ENCODE data around the gene TSC22D4.
"Not testable (repeated sequence)": the region's sequence is repeated elsewhere in the genome, so short reads cannot be mapped to it uniquely, and the experiment has no call there.

Gene TSC22D4

DNA sequence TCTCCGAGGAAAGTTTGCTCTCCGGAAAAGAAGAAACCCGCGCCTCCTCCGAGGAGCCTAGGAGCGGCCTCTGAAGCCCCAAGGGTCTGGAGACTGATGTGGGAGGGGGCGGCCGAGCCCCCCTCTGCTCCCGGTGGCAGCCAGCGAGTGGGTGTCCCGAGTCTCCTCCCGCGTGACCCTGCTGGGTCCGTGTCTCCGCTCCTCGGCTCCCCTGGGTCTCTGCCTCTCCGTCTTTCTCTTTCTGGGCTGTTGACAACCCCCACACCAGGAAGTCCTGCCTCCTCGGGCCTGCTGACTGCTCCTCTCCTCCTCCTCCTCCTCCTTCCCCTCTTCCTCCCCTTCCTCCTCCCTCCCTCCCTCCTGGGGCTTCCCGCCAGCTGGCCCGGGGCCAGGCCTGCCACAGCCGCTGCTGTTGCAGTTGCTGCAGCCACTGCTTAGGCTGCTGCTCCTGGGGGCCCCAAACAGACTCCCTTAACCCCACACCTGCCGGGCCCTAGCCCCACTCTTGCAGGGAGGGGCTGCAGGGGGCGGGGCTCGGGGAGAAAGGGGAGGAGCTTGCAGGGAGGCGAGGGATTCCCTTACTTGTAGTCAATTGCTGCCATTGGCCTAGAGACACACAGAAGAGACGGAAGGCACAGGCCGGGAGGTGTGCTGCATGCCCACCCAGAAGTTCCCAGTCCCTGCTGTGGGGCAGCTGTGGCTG lies at the start of gene TSC22D4:
Gene TSC22D4 (minus strand): TSS at position 257 of the 703 bp plus-strand sequence. CDS start 1,176 bp downstream, outside the sequence.
- H3K4me3 ChIP-seq (ENCODE audit: low read depth, low read length), result peak within 1 kb of the TSS; percentile 81
- TF ChIP-seq, protein P1, sequence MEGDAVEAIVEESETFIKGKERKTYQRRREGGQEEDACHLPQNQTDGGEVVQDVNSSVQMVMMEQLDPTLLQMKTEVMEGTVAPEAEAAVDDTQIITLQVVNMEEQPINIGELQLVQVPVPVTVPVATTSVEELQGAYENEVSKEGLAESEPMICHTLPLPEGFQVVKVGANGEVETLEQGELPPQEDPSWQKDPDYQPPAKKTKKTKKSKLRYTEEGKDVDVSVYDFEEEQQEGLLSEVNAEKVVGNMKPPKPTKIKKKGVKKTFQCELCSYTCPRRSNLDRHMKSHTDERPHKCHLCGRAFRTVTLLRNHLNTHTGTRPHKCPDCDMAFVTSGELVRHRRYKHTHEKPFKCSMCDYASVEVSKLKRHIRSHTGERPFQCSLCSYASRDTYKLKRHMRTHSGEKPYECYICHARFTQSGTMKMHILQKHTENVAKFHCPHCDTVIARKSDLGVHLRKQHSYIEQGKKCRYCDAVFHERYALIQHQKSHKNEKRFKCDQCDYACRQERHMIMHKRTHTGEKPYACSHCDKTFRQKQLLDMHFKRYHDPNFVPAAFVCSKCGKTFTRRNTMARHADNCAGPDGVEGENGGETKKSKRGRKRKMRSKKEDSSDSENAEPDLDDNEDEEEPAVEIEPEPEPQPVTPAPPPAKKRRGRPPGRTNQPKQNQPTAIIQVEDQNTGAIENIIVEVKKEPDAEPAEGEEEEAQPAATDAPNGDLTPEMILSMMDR (IDR thresholded peaks at IDR 0.05; ENCODE audit: borderline replicate concordance, insufficient read depth, low read depth, low read length), result no peak

DNA sequence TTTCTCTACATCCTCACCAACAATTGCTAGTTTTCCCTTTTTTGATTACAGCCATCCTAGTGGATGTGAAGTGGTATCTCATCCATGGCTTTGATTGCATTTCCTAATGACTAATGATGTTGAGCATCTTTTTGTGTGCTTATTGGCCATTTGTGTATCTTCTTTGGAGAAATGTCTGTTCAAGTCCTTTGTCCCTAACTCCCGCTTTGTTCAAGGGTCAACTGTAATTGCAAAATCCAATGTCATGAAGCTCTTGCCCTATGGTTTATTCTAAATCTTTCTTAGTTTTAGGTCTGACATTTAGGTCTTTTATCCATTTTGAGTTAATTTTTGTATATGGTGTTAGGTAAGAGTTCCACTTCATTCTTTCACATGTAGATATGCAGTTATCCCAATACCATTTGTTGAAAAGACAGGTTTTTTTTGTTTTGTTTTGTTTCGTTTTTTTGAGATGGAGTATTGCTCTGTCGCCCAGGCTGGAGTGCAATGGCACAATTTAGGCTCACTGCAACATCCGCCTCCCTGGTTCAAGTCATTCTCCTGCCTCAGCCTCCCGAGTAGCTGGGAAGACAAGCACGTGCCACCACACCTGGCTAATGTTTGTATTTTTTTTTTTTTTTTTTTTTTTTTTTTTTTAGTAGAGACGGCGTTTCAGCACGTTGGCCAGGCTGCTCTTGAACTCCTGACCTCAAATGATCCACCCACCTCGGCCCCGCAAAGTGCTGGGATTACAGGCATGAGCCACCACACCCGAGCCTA lies 49.3 kb upstream of the TSC22D4 start:
- not testable (repeated sequence) for H3K4me3 ChIP-seq (ENCODE audit: low read depth, low read length)

DNA sequence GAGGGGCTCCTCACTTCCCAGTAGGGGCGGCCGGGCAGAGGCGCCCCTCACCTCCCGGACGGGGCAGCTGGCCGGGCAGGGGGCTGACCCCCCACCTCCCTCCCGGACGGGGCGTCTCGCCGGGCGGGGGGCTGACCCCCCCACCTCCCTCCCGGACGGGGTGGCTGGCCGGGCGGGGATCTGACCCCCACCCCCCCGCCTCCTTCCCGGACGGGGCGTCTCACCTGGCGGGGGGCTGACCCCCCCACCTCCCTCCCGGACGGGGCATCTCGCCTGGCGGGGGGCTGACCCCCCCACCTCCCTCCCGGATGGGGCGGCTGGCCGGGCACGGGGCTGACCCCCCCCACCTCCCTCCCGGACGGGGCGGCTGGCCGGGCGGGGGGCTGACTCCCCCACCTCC lies 44.2 kb upstream of the TSC22D4 start:
- H3K4me3 ChIP-seq (ENCODE audit: low read depth, low read length), result not testable (repeated sequence)

DNA sequence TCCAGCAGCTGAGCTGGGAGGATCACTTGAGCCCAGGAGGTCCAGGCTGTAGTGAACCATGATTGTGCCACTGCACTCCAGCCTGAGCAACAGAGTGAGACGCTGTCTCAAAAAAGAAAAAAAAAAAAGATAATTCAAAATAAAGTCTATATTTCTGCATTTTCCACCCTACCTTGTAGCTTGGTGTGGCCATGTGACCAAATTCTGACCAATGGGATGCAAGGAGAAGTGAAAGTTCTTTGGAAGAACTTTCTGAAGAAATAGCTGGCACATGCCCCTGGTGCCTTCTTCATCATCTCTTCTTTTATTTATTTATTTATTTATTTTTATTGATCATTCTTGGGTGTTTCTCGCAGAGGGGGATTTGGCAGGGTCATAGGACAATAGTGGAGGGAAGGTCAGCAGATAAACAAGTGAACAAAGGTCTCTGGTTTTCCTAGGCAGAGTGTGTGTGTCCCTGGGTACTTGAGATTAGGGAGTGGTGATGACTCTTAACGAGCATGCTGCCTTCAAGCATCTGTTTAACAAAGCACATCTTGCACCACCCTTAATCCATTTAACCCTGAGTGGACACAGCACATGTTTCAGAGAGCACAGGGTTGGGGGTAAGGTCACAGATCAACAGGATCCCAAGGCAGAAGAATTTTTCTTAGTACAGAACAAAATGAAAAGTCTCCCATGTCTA lies 43.0 kb upstream of the TSC22D4 start:
- H3K4me3 ChIP-seq (ENCODE audit: low read depth, low read length), result not testable (repeated sequence)

DNA sequence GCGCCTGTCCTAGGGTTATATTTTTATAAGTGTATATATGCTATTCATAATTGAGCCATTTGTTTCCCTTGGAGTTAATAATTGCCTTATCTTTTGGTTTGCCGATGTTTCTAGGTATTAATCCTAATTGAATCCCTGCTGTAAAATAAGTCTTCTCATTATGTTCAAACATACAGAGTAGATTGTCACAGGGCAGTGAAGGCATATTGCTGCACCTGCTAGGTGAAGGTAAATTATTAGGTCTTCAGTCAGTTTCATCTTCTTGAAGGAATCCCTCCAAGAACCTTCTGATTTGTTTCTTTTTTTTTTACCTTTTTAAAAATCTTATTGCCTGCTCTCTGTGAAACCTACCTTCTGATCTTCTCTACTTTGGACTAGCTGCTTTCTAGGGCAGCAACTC lies 42.1 kb upstream of the TSC22D4 start:
- TF ChIP-seq, protein P1 (IDR thresholded peaks at IDR 0.05; ENCODE audit: borderline replicate concordance, insufficient read depth, low read depth, low read length), result no peak
- H3K4me3 ChIP-seq (ENCODE audit: low read depth, low read length), result no peak overlapping the region

DNA sequence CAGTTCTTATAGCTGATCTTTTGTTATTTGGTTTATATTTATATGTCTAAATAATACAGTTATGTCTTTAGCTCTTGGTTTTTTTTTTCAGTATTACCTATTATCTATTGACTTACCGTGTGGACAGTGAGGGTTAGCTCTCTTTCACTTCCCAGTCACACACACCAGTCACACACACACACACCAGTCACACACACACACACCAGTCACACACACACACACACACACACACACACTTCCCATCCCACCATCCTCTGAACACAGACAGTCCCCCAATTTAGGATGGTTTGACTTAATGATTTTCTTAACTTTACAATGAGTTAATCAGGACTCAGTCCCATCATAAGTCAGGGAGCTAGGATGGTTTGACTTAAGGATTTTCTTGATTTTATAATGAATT lies 41.1 kb upstream of the TSC22D4 start:
- TF ChIP-seq, protein P1 (IDR thresholded peaks at IDR 0.05; ENCODE audit: borderline replicate concordance, insufficient read depth, low read depth, low read length), result no peak
- H3K4me3 ChIP-seq (ENCODE audit: low read depth, low read length), result no peak overlapping the region

DNA sequence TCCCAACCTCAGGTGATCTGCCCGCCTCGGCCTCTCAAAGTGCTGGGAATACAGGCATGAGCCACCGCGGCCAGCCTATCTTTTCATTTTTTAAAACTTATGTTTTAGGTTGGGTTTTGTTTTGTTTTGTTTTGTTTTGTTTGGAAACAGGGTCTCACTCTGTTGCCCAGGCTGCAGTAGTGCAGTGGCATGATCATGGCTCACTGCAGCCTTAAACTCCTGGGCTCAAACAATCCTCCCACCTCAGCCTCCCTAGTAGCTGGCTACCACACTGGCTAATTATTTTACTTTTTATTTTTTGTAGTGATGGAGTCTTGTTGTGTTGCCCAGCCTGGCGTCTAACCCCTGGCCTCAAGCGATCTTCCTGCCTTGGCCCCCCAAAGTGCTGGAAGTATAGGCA lies 40.6 kb upstream of the TSC22D4 start:
- no peak overlapping the region for H3K4me3 ChIP-seq (ENCODE audit: low read depth, low read length)
- TF ChIP-seq, protein P1 (IDR thresholded peaks at IDR 0.05; ENCODE audit: borderline replicate concordance, insufficient read depth, low read depth, low read length), result no peak

DNA sequence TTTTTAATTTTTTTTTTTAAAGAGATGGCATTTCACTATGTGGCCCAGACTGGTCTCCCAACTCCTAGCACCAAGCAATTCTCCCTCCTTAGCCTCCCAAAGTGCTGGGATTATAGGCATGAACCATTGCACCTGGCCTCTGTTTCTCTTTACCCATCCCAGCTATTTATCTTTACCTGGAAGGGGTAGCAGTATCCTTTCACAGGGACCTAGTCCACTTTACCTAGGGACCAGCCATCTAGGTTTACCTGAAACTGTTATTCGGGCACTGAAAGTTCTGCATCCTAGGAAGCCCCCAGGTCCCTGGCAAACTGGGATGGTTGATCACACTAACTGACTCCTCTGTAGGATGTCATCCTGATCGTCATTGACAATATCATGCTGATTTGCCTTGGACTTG lies 38.3 kb upstream of the TSC22D4 start:
- TF ChIP-seq, protein P1 (IDR thresholded peaks at IDR 0.05; ENCODE audit: borderline replicate concordance, insufficient read depth, low read depth, low read length), result no peak
- H3K4me3 ChIP-seq (ENCODE audit: low read depth, low read length), result no peak overlapping the region
